Superior temporal gyrus (tissue), 1 donor: ENCODE measurements around the gene MAP3K8.

Experiments used
- DNase-seq: peaks from one replicate; pipeline ENCODE4 v3.0.0-alpha.2; 2016; ENCODE audit errors: extremely low spot score

Gene MAP3K8

DNA sequence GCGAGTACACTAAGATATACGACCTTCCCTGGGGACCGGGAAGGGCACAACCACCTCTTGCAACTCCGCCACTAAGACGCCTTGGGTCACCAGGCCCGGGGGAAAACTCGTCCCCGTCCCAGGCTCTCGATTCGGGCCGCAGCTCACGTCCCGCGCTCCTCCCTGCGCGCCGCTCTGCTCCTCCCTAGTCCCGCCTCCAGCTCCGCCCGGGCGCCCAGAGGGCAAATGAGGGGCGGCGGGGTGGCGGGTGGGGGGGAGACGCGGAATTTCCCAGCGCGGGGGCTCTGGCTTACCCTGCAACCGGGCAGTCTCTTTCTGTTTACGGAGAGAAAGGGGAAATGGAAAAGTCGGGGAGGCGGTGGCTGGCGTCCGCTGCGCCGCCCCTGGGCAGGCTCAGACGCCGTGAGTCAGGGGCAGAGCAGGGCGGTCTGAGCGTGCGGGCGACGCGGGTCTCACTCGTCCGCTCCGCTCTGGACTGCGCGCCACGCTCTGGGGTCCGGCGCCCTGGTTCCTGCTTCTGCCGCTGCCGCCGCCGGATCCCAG is at the start of gene MAP3K8:
MAP3K8 (plus strand) TSS at position 455 of the 543 bp plus-strand sequence. CDS start 4,755 bp downstream, outside the sequence.
- DNase-seq: peak; percentile 67

DNA sequence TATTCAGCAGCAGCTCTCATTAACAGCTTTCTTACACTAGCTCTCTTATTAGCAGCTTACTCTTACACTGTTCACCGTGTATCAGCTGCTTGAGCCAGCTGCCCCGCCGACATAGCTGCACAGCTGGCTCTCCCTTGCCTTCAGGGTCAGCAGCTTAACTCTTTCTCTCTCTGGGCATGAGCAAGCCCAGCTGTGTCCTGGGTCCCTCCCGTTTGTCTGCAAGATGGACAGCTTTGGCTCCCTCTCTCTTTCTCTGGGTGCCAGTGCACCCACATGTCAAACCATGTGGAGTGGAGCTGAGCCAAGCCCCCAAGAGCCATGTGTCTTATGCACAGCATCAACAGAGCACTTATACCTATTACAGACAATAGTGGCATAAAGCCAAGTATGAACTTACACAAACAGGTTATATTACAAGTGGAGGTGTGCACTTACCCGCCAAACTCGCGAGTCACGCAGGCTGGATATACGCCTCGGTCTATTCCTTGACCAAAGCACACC is 49.2 kb upstream of the MAP3K8 start:
- DNase-seq: no peak

DNA sequence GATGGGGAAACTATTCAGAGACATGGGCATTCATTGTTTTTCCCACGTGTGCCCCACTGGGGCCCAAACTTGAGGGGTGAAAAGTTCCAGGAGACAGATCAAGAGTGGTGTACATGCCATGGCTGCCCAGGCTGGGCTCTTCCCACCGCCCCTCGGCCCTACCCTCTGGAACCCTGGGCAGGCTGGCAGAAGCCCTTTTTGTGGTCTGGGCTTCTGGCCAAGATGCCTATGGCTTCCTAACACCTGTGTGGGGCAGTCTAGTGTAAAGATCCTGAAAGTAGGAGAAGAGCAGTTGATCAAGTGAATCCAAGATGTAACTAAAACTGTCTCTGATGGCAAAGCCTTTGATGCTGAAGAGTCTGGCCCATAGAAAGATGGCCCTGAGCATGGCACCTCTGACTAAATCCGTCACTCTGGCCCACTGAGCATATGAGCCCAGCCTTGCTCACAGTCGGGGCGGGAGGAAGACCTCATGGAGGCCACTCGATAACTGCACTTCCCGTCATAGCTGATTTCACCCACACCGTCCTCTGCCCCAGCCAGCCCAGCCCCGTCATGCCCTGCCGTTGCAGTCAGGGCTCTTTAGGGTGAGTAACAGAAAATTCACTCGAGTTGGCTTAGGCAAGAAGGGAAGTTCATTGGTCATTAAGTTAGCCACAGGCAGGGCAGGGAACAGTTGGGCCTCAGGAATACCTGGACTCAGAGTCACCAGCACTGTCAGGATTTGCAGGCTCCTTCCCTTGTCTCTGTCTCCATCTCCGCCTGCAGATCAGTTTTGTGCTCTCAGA is 47.0 kb upstream of the MAP3K8 start:
- no peak for DNase-seq

DNA sequence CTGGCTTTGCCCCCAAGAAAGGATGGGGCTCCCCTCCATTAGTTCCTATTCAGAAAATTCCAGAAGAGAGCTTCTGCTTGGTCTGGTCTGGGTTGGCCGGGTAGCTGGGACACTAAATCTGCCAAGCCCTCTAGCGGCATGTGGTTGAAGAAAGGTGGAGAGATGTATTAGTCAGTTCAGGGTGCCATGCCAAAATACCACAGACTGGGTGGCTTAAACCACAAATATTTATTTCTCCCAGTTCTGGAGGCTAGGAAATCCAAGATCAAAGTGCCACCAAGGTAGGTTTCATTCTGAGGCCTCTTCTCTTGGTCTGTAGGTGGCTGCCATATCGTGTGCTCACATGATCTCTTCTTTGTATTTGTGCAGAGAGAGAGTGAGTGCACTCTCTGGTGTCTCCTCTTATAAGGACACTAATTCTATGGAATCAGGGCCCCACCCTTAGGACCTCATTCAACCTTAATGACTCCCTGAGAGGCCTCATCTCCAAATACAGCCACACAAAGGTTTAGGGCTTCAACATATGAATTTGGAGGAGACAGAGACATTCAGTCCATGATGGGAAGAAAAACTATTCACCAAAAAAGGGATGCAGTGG is 46.2 kb upstream of the MAP3K8 start:
- no peak for DNase-seq

DNA sequence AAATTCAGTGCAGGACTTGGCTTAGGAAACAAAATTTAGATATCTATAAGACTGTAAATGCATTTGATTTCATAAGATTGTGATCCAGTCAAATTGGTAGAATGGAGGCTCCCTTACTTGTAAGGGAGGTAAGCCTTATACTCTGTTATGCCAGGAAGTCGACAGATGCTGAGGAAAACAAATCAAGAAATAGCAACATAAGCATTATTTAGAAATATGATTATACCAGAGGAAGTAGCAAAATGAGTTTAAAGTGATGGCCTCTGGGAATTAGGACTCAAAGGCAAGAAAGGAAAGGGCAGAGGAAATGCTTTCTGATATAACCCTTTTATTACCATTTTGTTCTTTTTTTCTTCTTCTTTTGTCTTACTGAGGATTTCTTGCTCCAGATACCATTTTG is 44.4 kb upstream of the MAP3K8 start:
- DNase-seq: no peak

DNA sequence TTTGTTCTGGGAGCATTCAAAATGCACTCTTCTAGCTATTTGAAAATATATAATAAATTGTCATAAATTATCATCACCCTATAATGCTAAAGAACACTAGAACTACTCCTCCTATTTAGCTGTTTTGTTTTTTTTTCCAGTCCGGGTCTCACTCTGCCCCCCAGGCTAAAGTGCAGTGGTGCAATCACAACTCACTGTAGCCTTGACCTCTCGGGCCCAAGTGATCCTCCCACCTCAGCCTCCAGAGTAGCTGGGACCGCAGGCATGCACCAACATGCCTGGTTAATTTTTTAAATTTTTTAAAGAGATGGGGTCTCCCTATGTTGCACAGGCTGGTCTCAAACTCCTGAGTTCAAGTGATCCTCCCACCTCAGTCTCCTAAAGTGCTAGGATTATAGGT is 43.8 kb upstream of the MAP3K8 start:
- DNase-seq: no peak

DNA sequence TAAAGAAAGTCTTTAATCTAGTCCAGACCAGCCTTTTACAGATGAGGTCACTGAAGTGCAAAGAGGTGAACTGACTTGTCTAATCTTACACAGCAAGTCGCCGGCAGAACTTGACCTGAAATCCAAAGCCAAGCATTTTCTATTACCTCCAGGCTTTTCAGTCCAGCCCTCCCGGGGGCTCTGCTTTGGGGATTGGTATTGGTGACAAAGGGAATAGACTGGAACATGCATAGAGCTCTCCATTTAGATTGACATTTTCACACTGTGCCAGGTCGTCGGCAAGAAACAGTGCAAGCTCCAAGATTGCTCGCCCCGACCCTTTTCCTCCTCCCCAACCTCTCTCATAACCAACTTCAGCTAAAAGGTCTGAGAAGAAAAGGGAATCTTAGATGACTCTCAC is 42.7 kb upstream of the MAP3K8 start:
- no peak for DNase-seq

DNA sequence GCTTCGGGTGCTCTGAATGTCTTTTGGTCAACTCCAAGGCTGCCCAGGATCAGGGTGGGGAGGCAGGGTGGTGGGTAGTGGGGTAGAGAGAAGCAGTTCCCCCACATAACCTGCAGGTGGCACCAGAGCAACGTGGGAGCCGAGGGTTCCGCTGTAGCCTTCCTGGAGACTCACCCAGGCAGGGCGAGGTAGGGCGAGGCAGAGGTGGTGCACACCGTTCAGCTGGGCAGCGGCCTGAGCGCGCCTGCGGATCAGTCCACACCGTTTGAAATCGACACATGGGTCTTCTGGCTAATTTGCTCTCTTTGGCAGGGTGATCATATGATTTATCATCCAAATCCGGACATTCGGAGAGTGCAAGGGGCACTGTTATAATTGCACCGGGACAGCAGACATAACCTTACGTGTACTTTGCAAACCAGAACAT is 41.4 kb upstream of the MAP3K8 start:
- DNase-seq: peak; percentile 74

DNA sequence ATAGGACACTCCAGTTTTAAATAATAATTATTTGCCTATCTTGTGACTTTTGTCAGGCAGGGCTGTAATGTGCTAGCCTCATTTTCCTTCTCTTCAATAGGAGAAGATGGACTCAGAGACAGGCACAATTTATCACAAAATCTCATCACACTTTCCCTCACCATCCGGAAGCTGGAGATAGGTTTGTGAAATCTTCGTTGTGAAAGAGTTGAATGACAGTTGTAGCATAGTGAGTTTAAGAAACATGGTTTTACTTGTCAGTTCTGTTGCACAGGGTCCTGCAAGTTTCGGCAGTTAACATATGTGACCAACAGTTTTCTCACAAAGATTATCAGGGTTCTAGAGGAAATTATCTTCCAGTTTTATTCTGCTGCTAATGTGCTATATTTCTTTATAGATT is 37.7 kb upstream of the MAP3K8 start:
- no peak for DNase-seq

DNA sequence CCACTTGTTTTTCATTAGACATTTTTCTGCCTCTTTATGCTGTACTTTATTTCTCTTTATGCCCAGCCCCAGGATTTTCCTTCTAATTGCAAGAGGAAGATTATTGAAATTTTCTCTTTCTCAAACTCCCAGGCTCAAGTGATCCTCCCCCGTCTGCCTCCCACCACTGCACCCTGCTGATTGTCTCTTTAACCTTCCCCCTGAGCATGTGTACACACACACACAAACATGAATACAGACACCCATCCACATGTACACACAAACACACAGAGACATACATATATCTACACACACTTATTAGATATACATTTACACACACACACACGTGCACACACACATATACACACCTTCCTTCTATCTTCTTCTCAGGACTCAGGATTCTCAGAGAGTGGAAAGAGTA is 37.3 kb upstream of the MAP3K8 start:
- DNase-seq: no peak

DNA sequence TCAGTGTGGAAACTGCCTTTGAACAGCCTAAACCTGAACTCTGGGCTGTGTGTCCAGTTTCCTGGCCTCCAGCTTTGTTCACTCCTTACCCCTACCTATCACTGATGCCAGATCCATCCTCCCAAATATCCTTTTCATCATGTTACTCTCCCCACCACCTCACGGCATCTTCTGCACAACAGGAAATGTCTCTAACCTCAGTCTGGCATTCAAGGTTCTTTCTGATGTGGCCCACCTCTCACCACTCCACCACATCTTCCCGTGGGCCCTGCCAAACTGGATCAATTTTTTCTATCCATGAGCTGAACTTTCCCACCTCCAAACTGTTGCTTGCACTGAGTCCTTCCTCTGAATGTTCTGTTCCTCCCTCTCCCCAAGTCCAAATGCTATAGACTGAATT is 35.8 kb upstream of the MAP3K8 start:
- no peak for DNase-seq

DNA sequence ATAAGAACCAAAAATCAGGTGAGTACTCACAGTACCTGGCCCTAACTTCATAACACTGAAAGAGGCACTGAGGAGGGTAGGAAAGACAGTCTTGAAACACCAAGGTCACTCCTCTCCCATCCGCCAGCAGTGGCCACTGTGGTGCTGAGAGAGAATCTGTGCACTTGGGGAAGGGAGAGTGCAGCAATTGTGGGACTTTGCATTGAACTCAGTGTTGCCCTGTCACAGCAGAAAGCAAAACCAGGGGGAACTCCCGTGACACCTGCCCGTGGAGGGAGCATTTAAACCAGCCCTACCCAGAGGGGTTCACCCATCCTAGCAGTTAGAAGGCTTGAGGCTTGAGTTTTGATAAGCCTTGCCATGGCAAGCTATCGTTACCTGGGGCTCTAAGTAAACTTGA is 35.2 kb upstream of the MAP3K8 start:
- no peak for DNase-seq

DNA sequence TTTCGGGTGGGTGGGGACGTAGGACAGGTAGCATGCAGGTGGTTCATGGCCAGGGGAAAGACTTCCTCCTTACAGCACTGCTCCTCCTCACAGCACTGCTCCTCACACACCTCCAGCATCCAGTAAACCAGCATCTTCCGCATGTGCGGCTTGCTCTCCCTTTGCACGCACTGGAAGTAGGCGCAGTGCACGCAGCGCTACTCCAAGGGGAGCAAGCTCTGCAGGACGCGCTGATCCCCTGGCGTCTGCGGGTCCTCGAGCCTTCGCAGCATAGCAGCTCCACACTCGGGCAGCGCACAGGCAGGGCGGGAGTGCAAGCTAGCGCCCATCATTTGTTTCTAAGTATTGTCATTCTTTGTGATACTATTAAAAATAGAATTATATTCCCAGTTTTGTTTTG is 30.5 kb upstream of the MAP3K8 start:
- no peak for DNase-seq

DNA sequence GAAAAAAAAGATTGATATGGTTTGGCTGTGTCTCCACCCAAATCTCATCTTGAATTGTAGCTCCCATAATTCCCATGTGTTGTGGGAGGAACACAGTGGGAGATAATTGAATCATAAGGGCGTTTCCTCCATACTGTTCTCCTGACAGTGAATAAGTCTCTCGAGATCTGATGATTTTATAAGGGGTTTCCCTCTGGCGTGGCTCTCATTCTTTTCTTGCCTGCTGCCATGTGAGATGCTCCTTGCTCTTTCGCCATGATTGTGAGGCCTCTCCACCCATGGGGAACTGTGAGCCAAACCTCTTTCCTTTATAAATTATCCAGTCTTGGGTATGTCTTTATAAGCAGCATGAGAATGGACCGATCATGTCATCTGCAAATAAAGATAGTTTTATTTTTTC is 29.4 kb upstream of the MAP3K8 start:
- no peak for DNase-seq

DNA sequence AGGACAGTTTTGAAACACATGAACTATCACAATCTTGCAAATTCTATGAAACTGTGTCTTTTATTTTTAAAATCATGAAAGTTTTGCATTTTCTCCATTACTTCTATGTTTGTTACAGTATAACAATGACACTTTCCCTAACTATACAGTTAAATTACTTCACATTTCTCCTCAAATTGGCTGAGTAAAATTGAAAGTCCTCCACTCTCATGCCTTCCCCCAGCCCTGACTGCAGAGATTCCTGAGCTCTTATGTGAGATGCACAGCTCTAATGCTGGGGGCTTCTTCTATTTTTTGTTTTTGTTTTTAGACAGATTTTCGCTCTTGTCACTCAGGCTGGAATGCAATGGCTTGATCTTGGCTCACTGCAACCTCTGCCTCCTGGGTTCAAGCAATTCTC is 22.7 kb upstream of the MAP3K8 start:
- no peak for DNase-seq

DNA sequence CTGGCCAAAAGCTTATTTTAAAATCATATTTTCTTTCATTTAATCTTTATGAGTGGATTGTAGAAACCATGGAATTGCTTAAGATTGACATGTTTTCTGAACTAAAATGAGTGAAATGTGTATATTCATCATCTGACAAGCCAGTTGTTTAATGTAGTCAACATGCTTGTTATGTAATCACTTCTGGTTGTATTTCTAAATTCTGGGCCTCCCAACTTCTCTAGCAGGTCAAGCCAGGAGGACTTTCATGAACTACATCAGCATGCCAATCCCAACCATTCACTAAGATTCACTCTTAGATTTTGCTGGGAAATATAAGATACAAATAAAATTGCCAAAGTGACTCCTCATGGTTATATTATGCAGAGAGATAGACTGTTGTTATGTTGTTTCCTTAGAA is 21.1 kb upstream of the MAP3K8 start:
- no peak for DNase-seq

DNA sequence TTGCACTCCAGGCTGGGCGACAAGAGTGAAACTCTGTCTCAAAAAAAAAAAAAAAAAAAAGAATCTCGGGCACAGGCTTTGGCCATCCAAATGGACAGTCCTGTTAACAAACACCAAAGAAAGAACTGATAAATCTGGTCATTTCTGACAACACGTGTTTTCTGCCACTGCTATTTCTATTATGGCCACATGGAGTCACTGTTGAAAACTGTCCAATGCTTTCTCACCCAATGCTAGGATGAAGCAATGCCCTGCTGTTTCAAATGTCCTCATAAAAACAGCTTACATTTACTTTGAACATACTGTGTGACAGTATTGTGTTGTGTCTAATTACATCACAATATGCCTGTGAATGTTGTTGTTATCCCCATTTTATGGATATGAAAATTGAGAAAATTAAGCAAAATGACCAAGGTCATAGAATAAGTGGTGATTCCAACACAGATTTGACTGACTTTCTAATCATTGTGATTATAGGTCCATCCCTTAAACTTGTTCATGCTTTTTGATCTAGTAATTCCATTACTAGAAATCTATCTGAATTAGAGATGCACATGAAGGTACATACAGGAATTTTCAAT is 19.9 kb upstream of the MAP3K8 start:
- DNase-seq: peak; percentile 79

DNA sequence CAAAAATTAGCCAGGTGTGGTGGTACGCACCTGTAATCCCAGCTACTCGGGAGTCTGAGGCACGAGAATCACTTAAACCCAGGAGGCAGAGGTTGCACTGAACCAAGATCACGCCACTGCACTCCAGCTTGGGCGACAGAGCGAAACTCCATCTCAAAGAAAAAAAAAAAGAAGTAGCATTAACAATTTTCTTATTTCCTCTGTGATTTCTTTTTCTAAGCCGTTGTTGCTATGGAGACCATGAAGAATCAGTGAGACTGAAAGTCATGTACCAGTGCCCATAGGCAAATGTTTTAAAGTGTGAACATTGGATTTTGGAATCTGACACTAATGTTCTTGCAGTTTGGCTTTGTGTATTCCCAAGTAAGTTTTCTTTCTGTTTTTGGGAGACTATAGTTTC is 18.4 kb upstream of the MAP3K8 start:
- no peak for DNase-seq

DNA sequence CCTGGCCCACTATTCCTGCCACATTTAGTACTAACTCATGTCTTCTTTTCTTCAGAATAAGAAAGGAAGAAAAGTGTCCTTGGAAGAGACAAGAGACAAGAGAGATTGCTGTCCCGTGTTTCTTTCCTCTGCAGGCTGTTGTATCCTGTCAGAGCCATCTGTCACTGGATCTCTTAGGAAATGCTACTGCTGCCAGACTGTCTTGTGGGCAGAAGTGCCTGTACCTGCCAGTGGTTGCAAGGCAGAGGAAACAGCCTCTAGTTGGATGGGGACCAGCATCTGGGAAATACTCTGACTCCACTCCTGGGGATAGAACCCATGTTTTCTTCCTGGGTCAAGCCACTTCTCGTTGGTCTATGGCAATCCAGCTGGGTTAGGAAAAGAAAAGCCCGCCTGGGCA is 16.7 kb upstream of the MAP3K8 start:
- no peak for DNase-seq

DNA sequence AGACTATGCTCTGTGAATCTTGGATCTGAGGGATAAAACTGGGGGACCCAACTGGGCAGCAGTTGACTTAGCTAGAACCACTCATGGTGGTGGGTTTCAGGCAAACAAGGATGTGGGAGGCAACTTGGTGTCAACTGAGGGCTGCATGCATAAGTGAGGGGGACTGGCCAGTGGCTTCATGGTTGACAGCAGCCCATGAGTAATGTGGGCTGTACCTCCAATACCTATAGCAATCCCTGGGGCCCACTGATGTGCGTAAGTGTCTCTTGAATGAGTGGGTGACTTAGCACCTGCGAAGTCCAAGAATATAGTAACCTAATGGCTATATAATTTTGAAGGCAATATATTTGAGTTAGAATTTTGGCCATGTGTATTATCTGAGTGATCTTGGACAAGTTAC is 13.7 kb upstream of the MAP3K8 start:
- DNase-seq: no peak

DNA sequence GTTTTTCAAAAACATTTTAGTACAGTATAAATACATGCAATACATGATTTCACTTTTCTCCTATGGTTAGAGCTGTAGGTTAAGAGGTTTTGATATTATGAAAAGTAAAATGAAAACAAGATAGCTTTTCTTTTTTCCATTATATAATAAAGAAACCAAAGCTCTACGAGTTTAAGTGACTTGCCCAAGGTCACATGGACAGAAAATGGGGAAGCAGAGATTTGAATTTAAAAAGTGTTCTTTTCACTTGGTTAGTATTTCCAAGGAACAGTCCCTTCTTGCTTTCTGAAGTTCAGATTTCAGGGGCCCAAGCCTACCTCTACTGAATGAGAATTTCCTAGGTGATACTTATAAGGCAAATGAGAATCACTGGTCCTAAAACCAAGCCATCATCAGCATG is 13.2 kb upstream of the MAP3K8 start:
- no peak for DNase-seq

DNA sequence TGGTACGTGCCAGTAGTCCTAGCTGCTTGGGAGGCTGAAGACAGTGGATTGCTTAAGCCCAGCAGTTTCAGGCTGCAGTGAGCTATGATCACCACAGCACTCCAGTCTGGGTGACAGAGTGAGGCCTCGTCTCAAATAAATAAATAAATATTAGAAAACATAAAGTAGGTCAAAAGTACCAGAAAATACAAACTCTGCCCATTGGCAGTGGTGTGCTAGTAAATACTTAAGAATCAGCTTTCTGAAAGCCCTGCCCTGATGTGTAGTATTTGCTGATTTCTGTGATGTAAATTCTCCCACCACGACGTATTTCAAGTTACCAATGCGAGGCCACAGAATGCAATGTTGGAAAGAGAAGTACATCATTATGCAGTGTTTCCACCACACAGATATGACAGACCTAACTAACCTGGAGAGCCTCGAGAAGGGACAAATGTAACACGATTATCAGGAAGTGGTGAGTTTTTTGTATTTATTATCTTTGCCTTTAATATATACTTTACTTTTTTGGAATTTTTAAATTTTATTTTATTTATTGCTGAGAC is 11.8 kb upstream of the MAP3K8 start:
- no peak for DNase-seq
